ENCODE results near the gene PEDS1. TPM values are rescaled to one million over a fixed set of nuclear protein-coding genes. Genes with fewer than 3 reads are reported as not detected.
A peak's percentile ranks its signal among the peaks of the same experiment; 100 is the strongest.

The PEDS1 gene
- total and polyA plus RNA-seq, 10 of the 15 experiments (the other 5 are each of a cell fraction or from before 2014, with no cell fraction given), result 1.7 to 25.6 (median 16.8) TPM

GRCh38 chr20:50110141-50111047, 43.1 kb downstream of the PEDS1 start (continued):
- TF ChIP-seq, protein P1, sequence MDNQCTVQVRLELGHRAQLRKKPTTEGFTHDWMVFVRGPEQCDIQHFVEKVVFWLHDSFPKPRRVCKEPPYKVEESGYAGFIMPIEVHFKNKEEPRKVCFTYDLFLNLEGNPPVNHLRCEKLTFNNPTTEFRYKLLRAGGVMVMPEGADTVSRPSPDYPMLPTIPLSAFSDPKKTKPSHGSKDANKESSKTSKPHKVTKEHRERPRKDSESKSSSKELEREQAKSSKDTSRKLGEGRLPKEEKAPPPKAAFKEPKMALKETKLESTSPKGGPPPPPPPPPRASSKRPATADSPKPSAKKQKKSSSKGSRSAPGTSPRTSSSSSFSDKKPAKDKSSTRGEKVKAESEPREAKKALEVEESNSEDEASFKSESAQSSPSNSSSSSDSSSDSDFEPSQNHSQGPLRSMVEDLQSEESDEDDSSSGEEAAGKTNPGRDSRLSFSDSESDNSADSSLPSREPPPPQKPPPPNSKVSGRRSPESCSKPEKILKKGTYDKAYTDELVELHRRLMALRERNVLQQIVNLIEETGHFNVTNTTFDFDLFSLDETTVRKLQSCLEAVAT (IDR thresholded peaks at IDR 0.05), result 0 out of 2 replicates have a peak, but pooled peaks have one; percentile 29
- TF ChIP-seq SREBF2 (IDR thresholded peaks at IDR 0.05; ENCODE audit: low read length), result no peak
- TF ChIP-seq SP1 (IDR thresholded peaks at IDR 0.05; ENCODE audit: low read depth, low read length), result no peak
- TF ChIP-seq RBBP5 (conservative IDR thresholded peaks at IDR 0.05), result no peak
- TF ChIP-seq E2F8 (IDR thresholded peaks at IDR 0.05; ENCODE audit: low read depth, partially characterized antibody), result no peak
- TF ChIP-seq, protein P2, sequence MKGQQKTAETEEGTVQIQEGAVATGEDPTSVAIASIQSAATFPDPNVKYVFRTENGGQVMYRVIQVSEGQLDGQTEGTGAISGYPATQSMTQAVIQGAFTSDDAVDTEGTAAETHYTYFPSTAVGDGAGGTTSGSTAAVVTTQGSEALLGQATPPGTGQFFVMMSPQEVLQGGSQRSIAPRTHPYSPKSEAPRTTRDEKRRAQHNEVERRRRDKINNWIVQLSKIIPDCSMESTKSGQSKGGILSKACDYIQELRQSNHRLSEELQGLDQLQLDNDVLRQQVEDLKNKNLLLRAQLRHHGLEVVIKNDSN (IDR thresholded peaks at IDR 0.05; ENCODE audit: borderline replicate concordance, extremely low read length, insufficient read depth, low read depth, low read length), result no peak
- TF ChIP-seq MTA2 (IDR thresholded peaks at IDR 0.05; ENCODE audit: low read depth), result 0 out of 2 replicates have a peak, but pooled peaks have one; percentile 37
- TF ChIP-seq FOXK2 (IDR thresholded peaks at IDR 0.05), result no peak
- TF ChIP-seq ZSCAN29 (IDR thresholded peaks at IDR 0.05), result no peak
- TF ChIP-seq, protein P3, sequence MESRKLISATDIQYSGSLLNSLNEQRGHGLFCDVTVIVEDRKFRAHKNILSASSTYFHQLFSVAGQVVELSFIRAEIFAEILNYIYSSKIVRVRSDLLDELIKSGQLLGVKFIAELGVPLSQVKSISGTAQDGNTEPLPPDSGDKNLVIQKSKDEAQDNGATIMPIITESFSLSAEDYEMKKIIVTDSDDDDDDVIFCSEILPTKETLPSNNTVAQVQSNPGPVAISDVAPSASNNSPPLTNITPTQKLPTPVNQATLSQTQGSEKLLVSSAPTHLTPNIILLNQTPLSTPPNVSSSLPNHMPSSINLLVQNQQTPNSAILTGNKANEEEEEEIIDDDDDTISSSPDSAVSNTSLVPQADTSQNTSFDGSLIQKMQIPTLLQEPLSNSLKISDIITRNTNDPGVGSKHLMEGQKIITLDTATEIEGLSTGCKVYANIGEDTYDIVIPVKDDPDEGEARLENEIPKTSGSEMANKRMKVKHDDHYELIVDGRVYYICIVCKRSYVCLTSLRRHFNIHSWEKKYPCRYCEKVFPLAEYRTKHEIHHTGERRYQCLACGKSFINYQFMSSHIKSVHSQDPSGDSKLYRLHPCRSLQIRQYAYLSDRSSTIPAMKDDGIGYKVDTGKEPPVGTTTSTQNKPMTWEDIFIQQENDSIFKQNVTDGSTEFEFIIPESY (IDR thresholded peaks at IDR 0.05), result no peak
- no peak for TF ChIP-seq MYC (IDR thresholded peaks at IDR 0.05; ENCODE audit: insufficient read depth, insufficient read length, insufficient replicate concordance, low read length, severe bottlenecking)
- no peak for TF ChIP-seq ASH2L (IDR thresholded peaks at IDR 0.05; ENCODE audit: borderline replicate concordance, low read depth)
- no peak for TF ChIP-seq MYB (IDR thresholded peaks at IDR 0.05; ENCODE audit: borderline replicate concordance, low read depth, low read length)
- no peak for TF ChIP-seq ZNF217 (IDR thresholded peaks at IDR 0.05)
- TF ChIP-seq TAF1 (IDR thresholded peaks at IDR 0.05; ENCODE audit: borderline replicate concordance, low read depth, low read length), result no peak

Measured in GM12878 (cell line).